COR-L47 (cell line): Measurements from ENCODE around the gene MTF2.
A peak's percentile ranks its signal among the peaks of the same experiment; 100 is the strongest.
"Not testable (repeated sequence)": the region's sequence is repeated elsewhere in the genome, so short reads cannot be mapped to it uniquely, and the experiment has no call there.

Experiments used
- DNase-seq: peaks from one replicate; lab custom pipeline; 2025; lab: John Stamatoyannopoulos, UW

The MTF2 gene

GRCh38 chr1:93078986-93079654, at the start of gene MTF2:
TSS of gene MTF2 (plus strand) at chr1:93079283. CDS start at chr1:93079527, 244 bp downstream.
- DNase-seq = peak; percentile 98

- no peak for DNase-seq
Measured at GRCh38 chr1:93029317-93029716, 49.8 kb upstream of the MTF2 start.

- DNase-seq = not testable (repeated sequence)
Measured at GRCh38 chr1:93030191-93030590, 48.9 kb upstream of the MTF2 start.

GRCh38 chr1:93031711-93032110, 47.4 kb upstream of the MTF2 start:
- DNase-seq = no peak

GRCh38 chr1:93033029-93033428, 46.1 kb upstream of the MTF2 start:
- no peak for DNase-seq

- no peak for DNase-seq
Measured at GRCh38 chr1:93033785-93034184, 45.3 kb upstream of the MTF2 start.

GRCh38 chr1:93034397-93034796, 44.7 kb upstream of the MTF2 start:
- no peak for DNase-seq

GRCh38 chr1:93036672-93037071, 42.4 kb upstream of the MTF2 start:
- DNase-seq = no peak

GRCh38 chr1:93042187-93043056, 36.7 kb upstream of the MTF2 start:
- no peak for DNase-seq

- DNase-seq = no peak
Measured at GRCh38 chr1:93043057-93043557, 36.0 kb upstream of the MTF2 start.

GRCh38 chr1:93047618-93048017, 31.5 kb upstream of the MTF2 start:
- DNase-seq = no peak

GRCh38 chr1:93051961-93052360, 27.1 kb upstream of the MTF2 start:
- DNase-seq = peak; percentile 6

GRCh38 chr1:93056214-93056613, 22.9 kb upstream of the MTF2 start:
- no peak for DNase-seq

- DNase-seq = no peak
Measured at GRCh38 chr1:93056649-93057048, 22.4 kb upstream of the MTF2 start.

GRCh38 chr1:93061895-93062792, 16.9 kb upstream of the MTF2 start:
- DNase-seq = peak; percentile 4

- DNase-seq = no peak
Measured at GRCh38 chr1:93076268-93076667, 2.8 kb upstream of the MTF2 start.

- DNase-seq = no peak
Measured at GRCh38 chr1:93078203-93078602, 880 bp upstream of the MTF2 start.

GRCh38 chr1:93078638-93078985, 471 bp upstream of the MTF2 start:
- no peak for DNase-seq

- no peak for DNase-seq
Measured at GRCh38 chr1:93079685-93080141, 630 bp downstream of the MTF2 start.

GRCh38 chr1:93080179-93080823, 1.2 kb downstream of the MTF2 start:
- peak; percentile 30 for DNase-seq

- DNase-seq = no peak
Measured at GRCh38 chr1:93081716-93082115, 2.6 kb downstream of the MTF2 start.

- DNase-seq = no peak
Measured at GRCh38 chr1:93082313-93082712, 3.2 kb downstream of the MTF2 start.
